SKM-1 treated with dmso at 0.1 percent for 144 hours (cell line): ENCODE data around the gene ZNF436.

Experiments
- DNase-seq: peaks from one replicate; lab custom pipeline; 2025; ENCODE audit not compliant: unreplicated experiment; lab: John Stamatoyannopoulos, UW

ZNF436 gene

GRCh38 chr1:23369335-23370013 is at the start of gene ZNF436:
TSS of gene ZNF436 (minus strand) at chr1:23369836. CDS start at chr1:23368005, 1,831 bp downstream.
- peak; percentile 23 for DNase-seq

GRCh38 chr1:23419180-23419579 is 49.5 kb upstream of the ZNF436 start:
- DNase-seq, result no peak

GRCh38 chr1:23417570-23417969 is 47.9 kb upstream of the ZNF436 start:
- DNase-seq, result no peak

- no peak for DNase-seq
These were observed 47.3 kb upstream of the ZNF436 start for GRCh38 chr1:23416964-23417363.

GRCh38 chr1:23408797-23409290 is 39.2 kb upstream of the ZNF436 start:
- no peak for DNase-seq

GRCh38 chr1:23407016-23407630 is 37.5 kb upstream of the ZNF436 start:
- DNase-seq, result no peak

- DNase-seq, result no peak
These were observed 36.3 kb upstream of the ZNF436 start for GRCh38 chr1:23405946-23406345.

- DNase-seq, result peak; percentile 76
These were observed 34.3 kb upstream of the ZNF436 start for GRCh38 chr1:23403735-23404486.

- DNase-seq, result no peak
These were observed 33.7 kb upstream of the ZNF436 start for GRCh38 chr1:23403355-23403734.

- no peak for DNase-seq
These were observed 33.4 kb upstream of the ZNF436 start for GRCh38 chr1:23403038-23403336.

- DNase-seq, result no peak
These were observed 32.8 kb upstream of the ZNF436 start for GRCh38 chr1:23402286-23403037.

GRCh38 chr1:23401313-23401712 is 31.7 kb upstream of the ZNF436 start:
- DNase-seq, result no peak

GRCh38 chr1:23400324-23401114 is 30.9 kb upstream of the ZNF436 start:
- DNase-seq, result no peak

- DNase-seq, result no peak
These were observed 29.6 kb upstream of the ZNF436 start for GRCh38 chr1:23399229-23399628.

- DNase-seq, result no peak
These were observed 28.3 kb upstream of the ZNF436 start for GRCh38 chr1:23397908-23398307.

GRCh38 chr1:23396380-23396779 is 26.7 kb upstream of the ZNF436 start:
- no peak for DNase-seq

GRCh38 chr1:23395849-23396248 is 26.2 kb upstream of the ZNF436 start:
- DNase-seq, result no peak

GRCh38 chr1:23395154-23395724 is 25.6 kb upstream of the ZNF436 start:
- DNase-seq, result no peak

- no peak for DNase-seq
These were observed 25.0 kb upstream of the ZNF436 start for GRCh38 chr1:23394684-23395083.

GRCh38 chr1:23394181-23394580 is 24.5 kb upstream of the ZNF436 start:
- no peak for DNase-seq
